IPS-11a (cell line): ENCODE data around the gene LPCAT1.
A peak's percentile ranks its signal among the peaks of the same experiment; 100 is the strongest.
"Not testable (repeated sequence)": the region's sequence is repeated elsewhere in the genome, so short reads cannot be mapped to it uniquely, and the experiment has no call there.

Experiments used
- H3K4me3 ChIP-seq: one replicate; pipeline ENCODE4 v1.5.1; 2013; ENCODE audit warnings: low read depth, low read length, control low read depth

Gene LPCAT1

DNA sequence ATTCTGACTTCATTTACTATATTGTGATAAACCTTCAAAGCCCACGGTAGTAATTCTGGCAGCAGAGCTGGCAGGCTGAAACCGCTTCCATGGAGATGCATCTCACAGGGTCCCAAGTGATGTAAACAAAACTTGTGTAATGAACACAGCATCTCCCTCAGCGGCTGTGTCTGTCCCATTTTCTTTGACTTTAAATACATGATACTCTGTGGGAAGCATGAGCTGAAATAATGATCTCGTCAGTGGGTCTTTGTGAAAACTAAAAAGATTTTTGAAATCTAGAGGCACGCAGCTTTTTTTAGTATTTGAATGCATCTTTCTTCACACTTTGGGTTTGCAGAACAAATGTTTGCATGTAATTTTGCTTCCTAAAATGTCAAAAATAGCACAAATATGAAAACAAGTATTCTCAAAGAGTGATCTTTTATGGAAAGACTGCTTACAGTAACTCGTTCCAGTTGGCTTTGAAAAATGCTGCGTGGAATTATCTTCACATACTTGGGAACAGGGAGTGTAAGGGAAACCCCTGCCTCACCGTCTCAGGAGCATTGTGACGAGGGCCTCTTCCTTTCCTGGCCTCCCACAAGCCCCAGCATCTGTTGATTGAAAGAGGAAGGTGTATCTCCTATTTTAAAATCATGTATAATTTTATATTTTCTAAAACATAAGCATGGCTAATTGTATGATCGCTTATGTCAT, 18.1 kb upstream of the LPCAT1 start:
- no peak overlapping the region for H3K4me3 ChIP-seq

DNA sequence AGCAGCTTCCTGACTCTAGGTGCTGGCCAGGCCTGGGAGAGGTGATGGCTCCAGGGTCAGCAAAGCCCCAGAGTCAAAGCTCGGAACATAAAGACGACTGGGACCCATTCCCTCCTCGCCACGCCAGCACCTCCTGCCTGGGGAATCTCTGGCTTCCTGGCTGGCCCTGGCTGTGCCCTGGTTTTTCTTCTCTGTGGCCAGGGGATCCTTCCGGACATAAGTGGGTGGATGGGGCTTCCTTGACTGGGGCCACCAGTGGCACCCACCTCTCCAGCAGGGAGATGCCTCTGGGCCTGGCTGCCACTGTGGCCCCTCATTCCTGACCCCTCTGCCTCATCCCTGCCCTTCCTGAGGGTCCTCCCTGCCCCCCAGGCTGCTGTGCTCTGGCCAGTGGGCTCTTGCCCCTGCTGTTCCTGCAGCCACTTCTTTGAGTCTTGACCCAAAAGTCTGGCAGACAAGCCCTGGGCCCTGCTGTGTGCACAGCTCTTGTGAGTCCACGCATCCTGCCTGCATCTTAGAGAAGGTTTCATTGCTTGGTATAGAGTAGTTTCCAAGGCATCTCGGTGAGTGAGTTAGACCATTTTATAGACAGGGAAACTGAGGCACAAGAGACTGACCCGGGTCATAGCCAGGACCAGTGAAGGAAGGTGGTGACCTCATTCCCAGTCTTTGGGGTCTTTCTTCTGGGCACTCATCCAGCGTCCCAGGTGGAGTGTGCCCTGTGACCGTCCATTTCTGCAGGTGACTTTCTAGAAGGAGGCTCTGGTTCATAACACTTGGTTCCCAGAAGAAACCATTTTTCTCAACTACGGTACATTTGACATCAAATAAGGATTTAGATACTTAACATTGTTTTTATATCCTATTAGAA, 17.3 kb upstream of the LPCAT1 start:
- H3K4me3 ChIP-seq, result no peak overlapping the region

DNA sequence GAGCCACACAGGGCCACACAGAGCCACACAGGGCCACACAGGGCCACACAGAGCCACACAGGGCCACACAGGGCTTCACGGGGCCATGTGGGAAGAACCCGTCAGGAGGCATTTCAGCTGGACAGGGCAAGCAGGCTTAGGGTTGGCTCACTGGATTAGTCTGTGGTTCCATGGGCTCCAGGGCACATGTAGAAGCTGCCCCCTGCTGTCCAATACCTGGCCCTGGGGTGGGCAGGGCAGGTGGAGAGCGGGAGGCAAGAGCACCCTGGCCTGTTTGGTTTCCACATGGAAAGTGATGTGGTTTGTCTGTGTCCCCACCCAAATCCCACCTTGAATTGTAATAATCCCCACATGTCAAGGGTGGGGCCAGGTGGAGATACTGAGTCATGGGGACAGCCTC, 16.4 kb upstream of the LPCAT1 start:
- no peak overlapping the region for H3K4me3 ChIP-seq

DNA sequence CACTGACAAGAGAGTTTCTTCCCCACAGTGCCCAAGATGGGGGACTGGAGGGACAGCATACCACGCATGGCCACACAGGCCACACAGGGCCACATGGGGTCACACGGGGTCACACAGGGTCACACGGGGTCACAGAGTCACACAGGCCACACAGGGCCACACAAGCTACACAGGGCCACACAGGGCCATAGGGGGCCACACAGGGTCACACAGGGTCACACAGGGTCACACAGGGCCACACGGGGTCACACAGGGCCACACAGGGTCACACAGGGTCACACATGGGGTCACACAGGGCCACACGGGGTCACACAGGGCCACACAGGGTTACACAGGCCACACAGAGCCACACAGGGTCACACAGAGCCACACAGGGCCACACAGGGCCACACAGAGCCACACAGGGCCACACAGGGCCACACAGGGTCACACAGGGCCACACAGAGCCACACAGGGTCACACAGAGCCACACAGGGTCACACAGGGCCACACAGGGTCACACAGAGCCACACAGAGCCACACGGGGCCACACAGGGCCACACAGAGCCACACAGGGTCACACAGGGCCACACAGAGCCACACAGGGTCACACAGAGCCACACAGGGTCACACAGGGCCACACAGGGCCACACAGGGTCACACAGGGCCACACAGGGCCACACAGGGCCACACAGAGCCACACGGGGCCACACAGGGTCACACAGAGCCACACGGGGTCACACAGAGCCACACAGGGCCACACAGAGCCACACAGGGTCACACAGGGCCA, 15.8 kb upstream of the LPCAT1 start:
- H3K4me3 ChIP-seq, result not testable (repeated sequence)

DNA sequence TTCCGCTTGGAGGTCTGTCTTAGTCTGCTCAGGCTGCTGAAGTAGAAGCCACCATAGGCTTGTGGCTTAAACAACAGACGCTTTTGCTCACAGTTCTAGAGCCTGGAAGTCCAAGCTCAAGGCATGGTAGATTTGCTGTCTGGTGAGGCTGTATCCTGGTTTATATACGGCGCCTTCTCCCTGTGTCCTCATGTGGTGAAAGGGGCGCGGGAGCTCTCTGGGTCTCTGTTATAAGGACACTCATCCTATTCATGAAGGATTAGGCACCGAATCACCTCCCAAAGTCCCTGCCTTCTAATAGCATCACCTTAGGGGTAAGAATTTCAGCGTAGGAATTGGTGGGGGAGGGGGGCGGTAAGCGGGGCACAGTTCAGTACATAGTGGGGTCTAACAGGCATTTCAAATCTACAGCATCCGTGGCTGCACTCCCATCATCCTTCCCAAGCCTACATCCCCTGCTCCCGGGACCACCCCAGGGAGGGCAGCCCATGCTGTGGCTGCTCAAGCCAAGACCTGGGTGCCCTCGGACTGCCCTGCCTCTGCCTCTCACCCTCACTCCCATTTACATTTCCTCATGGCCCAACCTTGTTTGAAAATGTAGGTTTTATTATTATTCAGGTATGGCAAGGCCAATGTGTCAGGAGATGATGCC, 15.1 kb upstream of the LPCAT1 start:
- no peak overlapping the region for H3K4me3 ChIP-seq

DNA sequence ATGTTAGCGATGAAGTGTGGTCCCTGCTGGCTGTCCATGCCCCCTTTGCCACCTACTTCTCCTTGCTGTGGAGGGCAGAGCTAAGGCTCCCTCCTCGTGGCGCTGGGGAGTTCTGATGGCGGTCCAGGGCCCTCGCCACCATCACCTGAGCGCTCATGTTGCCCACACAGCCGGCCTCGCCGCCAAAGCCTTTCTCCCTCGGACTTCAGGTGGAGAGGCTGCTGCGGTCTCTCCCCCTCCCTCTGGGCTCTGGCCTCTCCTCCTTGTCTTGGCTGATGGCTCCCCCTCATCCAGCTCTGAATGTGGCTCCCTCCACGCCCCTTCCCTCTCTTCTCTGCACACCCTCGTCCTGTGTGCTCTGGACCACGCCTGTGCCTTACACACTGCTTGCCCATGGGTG, 14.5 kb upstream of the LPCAT1 start:
- H3K4me3 ChIP-seq, result no peak overlapping the region

DNA sequence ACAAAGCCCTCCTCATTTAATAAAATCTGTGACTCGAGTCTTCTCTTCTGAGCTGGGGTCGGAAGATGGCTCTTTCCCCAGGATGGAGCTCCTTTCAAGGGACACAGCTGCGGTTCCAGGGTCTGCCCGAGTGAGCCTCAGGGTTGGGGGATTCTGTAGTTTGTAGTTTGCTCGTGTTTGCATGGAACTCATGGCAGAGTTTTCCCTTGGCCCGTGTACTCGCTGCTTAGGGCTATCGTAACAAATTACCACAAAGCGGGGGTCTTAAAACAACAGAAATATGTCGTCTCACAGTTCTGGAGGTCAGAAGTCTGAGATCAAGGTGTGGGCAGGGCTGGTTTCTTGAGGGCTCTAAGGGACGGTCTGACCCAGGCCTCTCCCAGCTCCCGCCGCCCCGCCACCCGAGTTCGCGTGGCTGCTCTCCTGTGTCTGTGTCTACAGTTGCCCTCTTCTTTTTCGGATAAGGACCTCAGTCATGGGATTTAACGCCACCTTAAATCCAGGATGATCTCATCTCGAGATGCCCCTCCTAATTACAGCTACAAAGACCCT, 13.9 kb upstream of the LPCAT1 start:
- H3K4me3 ChIP-seq, result no peak overlapping the region

DNA sequence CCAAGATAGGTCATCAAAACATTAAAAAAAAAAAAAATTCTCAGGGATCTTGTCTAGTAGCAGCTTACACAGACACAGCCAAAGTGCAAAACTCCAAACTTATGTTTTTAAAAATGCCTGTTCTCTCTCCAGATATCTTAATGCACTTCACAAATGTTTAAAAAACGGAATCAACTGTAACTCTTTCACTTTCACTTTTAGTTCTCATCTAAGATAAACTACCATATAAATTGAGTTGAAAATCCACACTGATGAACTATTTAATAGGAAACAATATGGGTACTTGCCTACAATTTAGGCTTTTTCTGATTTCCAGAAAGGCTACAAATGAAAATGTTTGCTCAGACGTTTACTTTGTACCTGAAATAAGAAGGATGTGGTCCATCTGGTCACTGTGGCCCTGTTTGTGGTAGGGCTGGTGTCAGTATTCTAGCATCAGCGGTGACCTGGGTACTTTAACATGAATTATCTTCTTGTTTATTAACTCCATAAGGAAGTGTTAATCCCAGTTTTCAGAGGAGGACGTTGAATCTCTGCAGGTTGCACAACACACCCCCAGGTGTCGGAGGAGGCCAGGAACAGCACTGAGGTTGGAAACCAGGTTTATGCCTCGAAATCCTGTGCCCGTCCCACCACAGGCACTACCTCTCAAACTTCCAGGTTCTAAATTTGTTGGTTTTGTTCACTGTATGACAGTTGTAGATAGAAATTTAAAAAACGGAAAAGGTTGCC, 13.3 kb upstream of the LPCAT1 start:
- H3K4me3 ChIP-seq, result no peak overlapping the region

DNA sequence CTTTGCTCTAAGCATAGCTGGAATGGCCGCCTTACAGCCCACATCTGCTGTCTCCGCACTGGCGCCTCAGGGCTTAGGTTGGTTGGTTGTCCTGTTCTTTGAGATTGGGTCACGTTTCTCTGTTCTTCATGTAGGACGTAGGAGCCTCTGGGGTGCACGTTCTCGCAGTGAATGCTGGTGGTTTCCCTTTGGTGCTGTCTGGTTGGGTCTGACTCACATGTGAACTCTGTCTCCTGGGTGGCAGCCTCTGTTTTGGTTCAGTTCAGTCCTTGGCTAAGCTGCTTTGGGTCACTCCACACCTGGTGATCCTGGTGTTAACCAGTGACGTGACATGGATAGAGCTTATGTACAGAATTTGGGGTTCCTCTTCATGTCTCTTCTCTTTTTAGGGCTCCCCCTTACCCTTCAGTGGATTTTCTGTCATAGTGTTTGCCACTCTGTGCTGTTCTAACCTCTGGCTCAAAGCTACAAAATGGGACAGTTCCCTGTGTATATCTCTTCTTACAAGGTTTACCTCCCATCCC, 12.6 kb upstream of the LPCAT1 start:
- no peak overlapping the region for H3K4me3 ChIP-seq

DNA sequence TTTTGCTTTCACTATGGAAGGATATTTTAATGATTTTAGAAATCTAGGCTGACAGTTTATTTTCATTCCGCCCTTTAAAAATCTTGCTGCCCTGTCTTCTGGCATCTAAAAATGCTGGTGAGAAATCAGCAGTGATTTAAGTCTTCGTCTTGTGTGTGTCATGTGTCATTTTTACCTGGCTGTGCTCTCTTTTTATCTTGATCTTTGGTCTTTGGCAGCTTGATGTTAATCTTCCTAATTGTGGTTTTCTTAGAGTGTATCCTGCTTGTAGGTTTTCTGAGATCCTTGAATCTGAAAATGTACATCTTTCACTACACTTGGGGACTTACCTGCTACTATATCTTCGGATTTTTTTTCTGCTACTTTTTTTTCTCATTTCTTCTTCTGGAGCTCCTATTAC, 11.9 kb upstream of the LPCAT1 start:
- no peak overlapping the region for H3K4me3 ChIP-seq

DNA sequence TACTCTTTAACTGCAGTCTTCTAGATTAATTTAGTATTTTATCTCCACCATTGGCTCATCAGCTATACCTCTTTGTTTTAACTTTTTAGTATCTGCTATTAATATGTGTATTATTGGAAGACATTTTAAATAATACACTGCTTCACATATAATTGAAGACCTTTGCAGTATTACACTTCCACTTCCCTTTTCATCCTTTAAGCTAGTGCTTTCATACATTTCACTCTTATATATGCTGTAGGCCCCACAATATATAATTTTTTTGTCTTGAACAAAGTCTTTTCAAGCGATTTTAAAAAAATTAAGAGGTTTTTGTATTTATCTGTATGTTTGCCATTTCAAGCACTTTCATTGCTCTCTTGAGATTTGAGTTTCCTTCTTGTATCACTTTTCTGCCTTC, 8.6 kb upstream of the LPCAT1 start:
- no peak overlapping the region for H3K4me3 ChIP-seq

DNA sequence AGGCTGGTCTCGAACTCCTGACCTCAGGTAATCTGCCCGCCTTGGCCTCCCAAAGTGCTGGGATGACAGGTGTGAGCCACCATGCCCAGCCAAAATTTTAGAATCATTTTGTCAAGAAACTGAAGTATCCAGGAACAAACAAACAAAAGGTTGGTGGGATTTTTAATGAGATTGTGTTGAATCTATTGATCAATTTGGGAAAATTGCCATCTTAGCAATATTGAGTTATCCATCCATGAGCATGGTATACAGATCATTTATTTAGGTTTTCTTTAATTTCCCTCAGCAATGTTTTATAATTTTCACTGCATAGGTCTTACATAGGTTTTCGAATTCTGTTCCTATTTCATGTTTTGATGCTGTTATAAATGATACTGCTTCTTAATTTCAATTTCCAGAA, 5.7 kb upstream of the LPCAT1 start:
- no peak overlapping the region for H3K4me3 ChIP-seq

DNA sequence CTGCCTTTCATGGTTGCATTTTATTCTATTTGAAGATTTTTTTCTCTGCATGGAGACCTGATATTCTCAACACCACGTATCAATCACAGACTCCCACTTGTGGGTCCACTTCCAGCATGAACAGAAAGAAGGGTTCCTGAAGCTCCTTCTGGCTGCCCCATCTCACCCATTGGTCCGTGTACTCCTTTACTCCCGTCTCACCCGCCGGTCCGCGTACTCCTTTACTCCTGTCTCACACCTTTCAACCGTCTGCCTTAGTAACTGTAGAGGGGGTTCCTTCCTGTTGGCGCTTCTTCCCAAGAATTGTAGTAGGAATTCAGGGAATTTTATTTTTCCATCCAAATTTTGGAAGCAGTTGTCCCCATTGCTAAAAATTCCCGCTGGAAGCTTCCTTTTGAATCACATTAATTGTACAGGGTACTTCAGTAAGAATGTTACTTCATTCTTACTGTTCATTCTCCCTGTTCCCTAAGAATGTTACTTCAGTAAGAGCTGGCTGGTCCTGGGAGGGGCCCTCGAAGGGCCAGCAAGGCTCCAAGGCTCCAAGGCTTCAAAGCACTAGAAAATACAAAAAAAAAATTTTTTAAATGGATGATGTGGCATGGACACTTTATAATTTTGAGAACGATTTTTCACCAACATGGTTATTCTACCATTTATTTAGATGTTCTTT, 3.9 kb upstream of the LPCAT1 start:
- H3K4me3 ChIP-seq, result no peak overlapping the region

DNA sequence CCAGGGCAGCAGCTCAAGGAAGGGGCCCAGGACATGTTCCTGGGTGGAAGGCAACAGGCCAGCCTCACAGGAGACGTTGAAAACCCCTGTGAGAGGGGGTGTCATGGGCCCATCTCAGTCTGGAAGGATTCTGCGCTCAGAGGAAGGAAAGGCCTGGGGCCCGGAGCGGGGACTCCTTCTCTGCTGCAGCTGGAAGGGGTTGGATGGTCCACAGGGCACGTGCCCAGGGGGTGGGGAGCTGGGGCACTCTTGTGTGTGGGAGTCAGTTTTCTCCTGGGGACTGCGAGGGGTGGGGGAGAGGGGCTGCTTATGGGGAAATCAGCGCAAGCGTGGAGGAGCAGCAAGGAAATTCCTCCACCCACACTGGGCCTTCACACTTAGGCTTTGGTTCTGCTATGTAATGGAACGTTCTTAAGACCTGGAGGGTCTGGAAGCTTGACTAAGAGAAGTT, 2.9 kb upstream of the LPCAT1 start:
- no peak overlapping the region for H3K4me3 ChIP-seq

DNA sequence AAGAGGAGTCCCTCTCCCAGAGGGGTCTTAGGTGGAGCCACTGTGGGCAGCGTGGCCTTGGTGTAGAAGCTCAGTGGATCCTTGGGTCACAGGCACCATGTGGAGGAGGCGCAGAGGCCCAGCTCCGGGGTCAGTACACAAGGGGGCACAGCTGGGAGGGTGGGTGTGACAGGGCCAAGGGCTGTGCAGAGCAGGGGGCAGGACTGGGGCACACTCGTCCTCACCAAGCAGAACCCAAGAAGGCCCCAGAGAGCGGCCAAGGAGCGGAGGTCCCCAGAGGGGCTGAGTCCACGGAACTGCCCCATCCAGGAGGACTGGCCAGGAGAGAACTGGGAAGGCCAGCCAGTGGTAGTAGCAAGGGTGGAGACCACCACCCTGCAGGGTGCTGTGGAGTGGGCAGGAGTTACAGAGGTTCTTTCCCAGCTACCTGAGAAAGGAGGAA, 2.5 kb upstream of the LPCAT1 start:
- H3K4me3 ChIP-seq, result no peak overlapping the region

DNA sequence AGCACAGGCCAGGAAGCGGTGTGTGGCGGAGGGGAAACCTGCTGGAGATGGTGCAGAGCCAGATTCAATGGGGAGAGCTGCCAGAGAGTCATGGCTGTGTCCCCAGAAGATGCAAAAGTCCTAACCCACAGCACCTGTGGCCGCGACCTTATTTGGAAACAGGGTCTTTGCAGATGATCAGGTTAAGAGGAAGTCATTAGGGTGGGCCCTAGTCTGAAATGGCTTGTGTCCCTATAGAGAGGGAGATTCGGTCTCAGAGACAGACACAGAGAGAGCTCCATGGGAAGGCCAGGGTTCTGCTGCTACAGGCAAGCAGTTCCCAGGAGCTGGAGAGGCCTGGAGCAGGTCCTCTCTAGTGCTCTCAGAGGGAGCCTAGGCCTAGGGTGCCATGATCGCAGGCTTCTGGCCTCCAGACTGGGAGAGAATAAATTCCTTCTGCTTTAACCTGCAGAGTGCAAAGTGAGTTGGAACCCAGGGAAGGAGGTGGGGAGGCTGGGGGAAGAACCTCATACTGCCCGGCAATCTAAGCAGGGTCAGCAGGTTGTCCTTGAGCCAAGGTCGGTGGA, 1.9 kb upstream of the LPCAT1 start:
- no peak overlapping the region for H3K4me3 ChIP-seq

DNA sequence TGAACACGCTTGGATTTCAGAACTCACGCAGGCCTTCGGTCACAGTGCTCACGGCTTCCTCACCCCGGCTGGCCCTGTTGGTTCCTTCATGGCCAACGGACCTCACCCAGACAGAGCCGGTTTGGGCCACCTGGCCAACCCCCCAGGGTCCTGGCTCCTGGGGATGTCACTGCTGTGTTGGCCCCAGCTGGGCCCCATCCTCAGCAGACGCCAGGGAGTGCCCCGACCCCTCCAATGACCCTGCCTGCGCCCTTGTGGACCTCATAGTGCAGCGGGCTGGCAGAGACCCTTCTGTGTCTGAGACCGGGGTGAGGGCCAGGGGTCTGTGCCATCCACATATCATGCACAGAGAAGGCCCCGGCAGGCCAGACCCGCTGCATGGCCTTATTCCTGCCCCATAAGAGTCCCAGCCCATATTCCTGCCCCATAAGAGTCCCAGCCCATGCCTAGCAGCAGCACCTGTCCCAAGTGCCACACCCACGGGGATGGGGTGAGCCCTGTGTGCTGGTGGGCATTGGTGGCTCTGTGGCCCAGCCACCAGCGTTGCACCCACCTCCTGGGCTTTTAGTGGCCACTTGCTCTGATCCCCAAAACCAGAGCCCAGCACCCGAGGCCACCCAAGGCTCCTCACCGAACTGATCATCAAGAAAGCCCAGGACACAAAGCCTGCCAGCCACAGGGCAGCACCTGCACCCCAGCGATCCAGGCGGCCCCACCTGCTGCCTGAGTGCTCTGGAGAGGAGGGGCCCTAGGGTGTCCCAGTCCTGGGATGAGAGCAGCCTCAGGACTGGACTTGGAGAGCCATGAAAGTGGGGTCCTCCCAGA, 1.3 kb upstream of the LPCAT1 start:
- no peak overlapping the region for H3K4me3 ChIP-seq

DNA sequence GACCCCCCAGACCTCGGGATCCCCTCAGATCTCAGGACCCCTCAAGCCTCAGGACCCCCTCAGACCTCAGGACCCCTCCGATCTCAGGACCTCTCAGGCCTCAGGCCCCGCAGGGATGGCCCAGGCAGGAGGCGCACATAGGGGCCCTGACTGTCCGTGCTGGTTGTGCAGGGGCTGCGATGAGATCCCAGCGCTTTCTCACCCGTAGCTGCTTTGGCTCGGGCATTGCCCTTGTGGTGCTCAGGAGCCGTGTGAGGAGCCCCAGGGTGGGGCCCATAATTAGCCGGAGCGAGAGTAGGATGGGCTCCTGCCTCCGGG, 680 bp upstream of the LPCAT1 start:
- peak overlapping the region; percentile 33 for H3K4me3 ChIP-seq
